Gastrocnemius medialis (tissue), 4 donors: ENCODE data around the gene RBM28. TPM values are rescaled to one million over a fixed set of nuclear protein-coding genes. Genes with fewer than 3 reads are reported as not detected.

Source experiments
- ATAC-seq, 2 donors: fragments of 150-250 bp; one replicate each; pipeline ENCODE4 v1.9.1; 2016
- DNase-seq, 2 donors: peaks; one replicate each; pipeline ENCODE4 v3.0.0-alpha.2; 2019
- H3K27ac ChIP-seq, 4 donors: fragments of 200-600 bp; sonication (generic); 1 replicate in 1 of 4; 2 replicates in 3 of 4; pipeline ENCODE4 v1.5.1; 2016 to 2018; ENCODE audit warnings: mild to moderate bottlenecking in 2 of 4, moderate library complexity in 1 of 4
- H3K27me3 ChIP-seq, 3 donors: fragments of 200-600 bp; sonication (generic) in 2 of 3; 1 replicate in 1 of 3; 2 replicates in 2 of 3; pipeline versions ENCODE4 v1.5.1 to v1.6.0; 2016 to 2019; ENCODE audit warnings: mild to moderate bottlenecking in 1 of 3, moderate library complexity in 1 of 3
- H3K36me3 ChIP-seq, 2 donors: fragments of 200-600 bp; sonication (generic) in 1 of 2; one replicate each; pipeline ENCODE4 v1.5.1; 2017 to 2018
- H3K4me1 ChIP-seq, 2 donors: fragments of 200-600 bp; sonication (generic) in 1 of 2; one replicate each; pipeline ENCODE4 v1.5.1; 2016 to 2017; ENCODE audit warnings: mild to moderate bottlenecking in 2 of 2
- H3K4me3 ChIP-seq, 4 donors: fragments of 200-600 bp; sonication (generic) in 3 of 4; 1 replicate in 1 of 4; 2 replicates in 3 of 4; pipeline ENCODE4 v1.5.1; 2016 to 2019; ENCODE audit warnings: mild to moderate bottlenecking in 2 of 4
- H3K9me3 ChIP-seq, 3 donors: fragments of 200-600 bp; sonication (generic) in 2 of 3; 1 replicate in 1 of 3; 2 replicates in 2 of 3; pipeline ENCODE4 v1.5.1; 2016 to 2019
- CTCF ChIP-seq, 5 experiments: fragments of 450-650 bp in 3 of 5; fragments of 200-600 bp in 2 of 5; sonication (generic) in 2 of 5; IDR thresholded peaks in 4 of 5; conservative IDR thresholded peaks in 1 of 5; 1 replicate in 4 of 5; 2 replicates in 1 of 5; pipeline ENCODE4 v1.5.1; 2016 to 2019; ENCODE audit warnings: antibody characterized with exemption in 5 of 5, mild to moderate bottlenecking in 3 of 5, moderate library complexity in 3 of 5
- POLR2A ChIP-seq, 2 donors: fragments of 450-650 bp; IDR thresholded peaks; one replicate each; pipeline ENCODE4 v1.6.1; 2017; ENCODE audit warnings: antibody characterized with exemption in 2 of 2, mild to moderate bottlenecking in 2 of 2, moderate library complexity in 2 of 2
- in situ Hi-C, 4 donors: fragments of 200-750 bp; cut with MboI; loops; one replicate each; pipeline versions ENCODE4 v1.15.0 to v1.8.0; 2017; ENCODE audit warnings: low sequenced_read_pairs in 4 of 4
- intact Hi-C: fragments of 100-400 bp; cut with DNase I; formaldehyde crosslinking; loops from one replicate; pipeline ENCODE4 v1.15.1; 2023; ENCODE audit warnings: low total_unique reads
- total RNA-seq, 4 donors: library from RNA; depleted of rRNA; stranded (reverse); fragments of >200 nt; gene quantifications; one replicate each; pipeline versions ENCODE4 v1.1.0 to v1.2.3, GENCODE V29; 2016

RBM28 gene
- total RNA-seq, 4 donors from 2014 or later = 13.6 to 18.5 (median 16.3) TPM

- intact Hi-C loops = no loop called here
- in situ Hi-C loops = no loop called here
- no peak overlapping the region for H3K4me3 ChIP-seq
- no peaks in the 10 kb centered on the region for H3K9me3 ChIP-seq
- peak overlapping the region in 3 of 4 donors; percentile 24 to 64 (median 45) for H3K27ac ChIP-seq
- no peaks in the 10 kb centered on the region for H3K27me3 ChIP-seq
- H3K4me1 ChIP-seq = peaks cover 0 to 14% of the 10 kb centered on the region in 2 donors
- ATAC-seq (peak in 1 of 2 donors; percentile 22), DNase-seq (no peak)
- TF ChIP-seq CTCF (IDR thresholded peaks at IDR 0.05 in 4 of 5, conservative IDR thresholded peaks at IDR 0.05 in 1 of 5) (no peak), POLR2A (IDR thresholded peaks at IDR 0.05) (no peak)
- peaks cover 0 to 80% of the 10 kb centered on the region in 2 donors for H3K36me3 ChIP-seq
Measured at GRCh38 chr7:128323040-128323439, 20.7 kb downstream of the RBM28 start.

GRCh38 chr7:128322040-128322643 lies 21.6 kb downstream of the RBM28 start:
- ATAC-seq (peak in 1 of 2 donors; percentile 16), DNase-seq (no peak)
- H3K4me3 ChIP-seq = no peak overlapping the region
- no peaks in the 10 kb centered on the region for H3K9me3 ChIP-seq
- TF ChIP-seq POLR2A (IDR thresholded peaks at IDR 0.05) (no peak), CTCF (IDR thresholded peaks at IDR 0.05 in 4 of 5, conservative IDR thresholded peaks at IDR 0.05 in 1 of 5) (no peak)
- peaks cover 0 to 14% of the 10 kb centered on the region in 2 donors for H3K4me1 ChIP-seq
- no peak overlapping the region for H3K27ac ChIP-seq
- no peaks in the 10 kb centered on the region for H3K27me3 ChIP-seq
- intact Hi-C loops = no loop called here
- in situ Hi-C loops = no loop called here
- peaks cover 0 to 80% of the 10 kb centered on the region in 2 donors for H3K36me3 ChIP-seq

- DNase-seq (no peak), ATAC-seq (no peak)
- H3K4me3 ChIP-seq = no peak overlapping the region
- H3K36me3 ChIP-seq = peaks cover 0 to 91% of the 10 kb centered on the region in 2 donors
- intact Hi-C loops (no loop called here), in situ Hi-C loops (no loop called here)
- H3K4me1 ChIP-seq = peaks cover 0 to 14% of the 10 kb centered on the region in 2 donors
- no peak overlapping the region for H3K27ac ChIP-seq
- no peaks in the 10 kb centered on the region for H3K27me3 ChIP-seq
- TF ChIP-seq POLR2A (IDR thresholded peaks at IDR 0.05) (no peak), CTCF (IDR thresholded peaks at IDR 0.05 in 4 of 5, conservative IDR thresholded peaks at IDR 0.05 in 1 of 5) (no peak)
- no peaks in the 10 kb centered on the region for H3K9me3 ChIP-seq
Measured at GRCh38 chr7:128321044-128321422, 22.7 kb downstream of the RBM28 start.

- intact Hi-C loops = no loop called here
- Histone ChIP-seq H3K4me3 (no peak overlapping the region), H3K9me3 (no peaks in the 10 kb centered on the region), H3K36me3 (peaks cover 0 to 91% of the 10 kb centered on the region in 2 donors), H3K4me1 (peaks cover 0 to 8% of the 10 kb centered on the region in 2 donors), H3K27me3 (no peaks in the 10 kb centered on the region), H3K27ac (no peak overlapping the region)
- no peak for DNase-seq
- in situ Hi-C loops = no loop called here
- ATAC-seq = no peak
- no peak for TF ChIP-seq POLR2A (IDR thresholded peaks at IDR 0.05)
- TF ChIP-seq CTCF (IDR thresholded peaks at IDR 0.05 in 4 of 5, conservative IDR thresholded peaks at IDR 0.05 in 1 of 5) = no peak
Measured at GRCh38 chr7:128318691-128319090, 25.0 kb downstream of the RBM28 start.

- Histone ChIP-seq H3K9me3 (no peaks in the 10 kb centered on the region), H3K4me3 (no peak overlapping the region), H3K27me3 (no peaks in the 10 kb centered on the region), H3K4me1 (no peaks in the 10 kb centered on the region), H3K36me3 (peaks cover 0 to 94% of the 10 kb centered on the region in 2 donors), H3K27ac (no peak overlapping the region)
- ATAC-seq = no peak
- no peak for DNase-seq
- in situ Hi-C loops = no loop called here
- intact Hi-C loops = no loop called here
- TF ChIP-seq CTCF (IDR thresholded peaks at IDR 0.05 in 4 of 5, conservative IDR thresholded peaks at IDR 0.05 in 1 of 5) (no peak), POLR2A (IDR thresholded peaks at IDR 0.05) (no peak)
Measured at GRCh38 chr7:128311013-128311412, 32.7 kb downstream of the RBM28 start.
